Vagina (tissue), 2 donors: Measurements from ENCODE around the gene CHD6. TPM values are rescaled to one million over a fixed set of nuclear protein-coding genes. Genes with fewer than 3 reads are reported as not detected.

Experiments used
- DNase-seq, 2 donors: peaks; one replicate each; pipeline ENCODE4 v3.0.0-alpha.2; 2017; ENCODE audit errors: extremely low spot score in 2 of 2
- H3K27ac ChIP-seq: fragments of 200-600 bp; sonication (generic); one replicate; pipeline ENCODE4 v1.5.1; 2019
- H3K27me3 ChIP-seq: fragments of 200-600 bp; sonication (generic); one replicate; pipeline ENCODE4 v1.5.1; 2019
- H3K36me3 ChIP-seq, 2 donors: fragments of 200-600 bp; sonication (generic); one replicate each; pipeline ENCODE4 v1.5.1; 2017 to 2019
- H3K4me1 ChIP-seq: fragments of 200-600 bp; sonication (generic); one replicate; pipeline ENCODE4 v1.5.1; 2019
- H3K4me3 ChIP-seq, 2 donors: fragments of 200-600 bp; sonication (generic); 1 replicate in 1 of 2; 2 replicates in 1 of 2; pipeline ENCODE4 v1.5.1; 2016 to 2019
- H3K9me3 ChIP-seq: fragments of 200-600 bp; sonication (generic); one replicate; pipeline ENCODE4 v1.5.1; 2019
- CTCF ChIP-seq, 3 experiments: fragments of 450-650 bp in 2 of 3; fragments of 200-600 bp in 1 of 3; sonication (generic) in 1 of 3; IDR thresholded peaks; one replicate each; pipeline ENCODE4 v1.5.1; 2017 to 2019; ENCODE audit warnings: antibody characterized with exemption in 3 of 3, mild to moderate bottlenecking in 2 of 3, moderate library complexity in 2 of 3
- POLR2A ChIP-seq, 2 donors: fragments of 450-650 bp; IDR thresholded peaks; one replicate each; pipeline ENCODE4 v1.6.1; 2017; ENCODE audit warnings: antibody characterized with exemption in 2 of 2, mild to moderate bottlenecking in 2 of 2, moderate library complexity in 2 of 2
- POLR2AphosphoS5 ChIP-seq, 2 donors: sonication (generic); formaldehyde crosslinking; IDR thresholded peaks; one replicate each; pipeline ENCODE4 v1.9.0; 2017; ENCODE audit warnings: antibody characterized with exemption in 2 of 2, mild to moderate bottlenecking in 2 of 2, low read depth in 1 of 2; ENCODE audit not compliant: insufficient read depth in 1 of 2
- intact Hi-C: fragments of 100-400 bp; cut with DNase I; formaldehyde crosslinking; loops from one replicate; pipeline ENCODE4 v1.15.1; 2023
- total RNA-seq: library from RNA; depleted of rRNA; stranded (reverse); fragments of >200 nt; gene quantifications from one replicate; pipeline ENCODE4 v1.2.3, GENCODE V29; 2016

CHD6 gene
- total RNA-seq, 1 donor from 2014 or later, result 37.6 TPM

- DNase-seq, result no peak
- Histone ChIP-seq H3K36me3 (no peaks in the 10 kb centered on the region), H3K9me3 (no peaks in the 10 kb centered on the region), H3K27me3 (no peaks in the 10 kb centered on the region), H3K27ac (no peak overlapping the region), H3K4me1 (peaks cover 24% of the 10 kb centered on the region), H3K4me3 (no peak overlapping the region)
- TF ChIP-seq POLR2A (IDR thresholded peaks at IDR 0.05) (no peak), POLR2AphosphoS5 (IDR thresholded peaks at IDR 0.05; ENCODE audit: insufficient read depth in 1 of 2, low read depth in 1 of 2) (no peak), CTCF (IDR thresholded peaks at IDR 0.05) (no peak)
- intact Hi-C loops, result no loop called here
Measured at GRCh38 chr20:41526327-41526726, 91.8 kb downstream of the CHD6 start.

GRCh38 chr20:41524980-41525613 is 93.1 kb downstream of the CHD6 start:
- Histone ChIP-seq H3K27ac (no peak overlapping the region), H3K27me3 (no peaks in the 10 kb centered on the region), H3K36me3 (no peaks in the 10 kb centered on the region), H3K9me3 (no peaks in the 10 kb centered on the region), H3K4me1 (peaks cover 24% of the 10 kb centered on the region), H3K4me3 (no peak overlapping the region)
- intact Hi-C loops, result no loop called here
- TF ChIP-seq CTCF (IDR thresholded peaks at IDR 0.05), result no peak
- no peak for TF ChIP-seq POLR2A (IDR thresholded peaks at IDR 0.05)
- TF ChIP-seq POLR2AphosphoS5 (IDR thresholded peaks at IDR 0.05; ENCODE audit: insufficient read depth in 1 of 2, low read depth in 1 of 2), result no peak
- no peak for DNase-seq

- H3K27ac ChIP-seq, result no peak overlapping the region
- H3K36me3 ChIP-seq, result no peaks in the 10 kb centered on the region
- H3K27me3 ChIP-seq, result no peaks in the 10 kb centered on the region
- TF ChIP-seq POLR2A (IDR thresholded peaks at IDR 0.05) (no peak), POLR2AphosphoS5 (IDR thresholded peaks at IDR 0.05; ENCODE audit: insufficient read depth in 1 of 2, low read depth in 1 of 2) (no peak), CTCF (IDR thresholded peaks at IDR 0.05) (no peak)
- H3K9me3 ChIP-seq, result no peaks in the 10 kb centered on the region
- peaks cover 24% of the 10 kb centered on the region for H3K4me1 ChIP-seq
- no peak for DNase-seq
- intact Hi-C loops, result no loop called here
- H3K4me3 ChIP-seq, result no peak overlapping the region
Measured at GRCh38 chr20:41523857-41524256, 94.3 kb downstream of the CHD6 start.

GRCh38 chr20:41513829-41514228 is 104.3 kb downstream of the CHD6 start:
- no peaks in the 10 kb centered on the region for H3K27me3 ChIP-seq
- no peak overlapping the region for H3K4me3 ChIP-seq
- no peak overlapping the region for H3K27ac ChIP-seq
- peaks cover 0 to 5% of the 10 kb centered on the region in 2 donors for H3K36me3 ChIP-seq
- peaks cover 10% of the 10 kb centered on the region for H3K4me1 ChIP-seq
- TF ChIP-seq POLR2A (IDR thresholded peaks at IDR 0.05), result no peak
- TF ChIP-seq POLR2AphosphoS5 (IDR thresholded peaks at IDR 0.05; ENCODE audit: insufficient read depth in 1 of 2, low read depth in 1 of 2), result no peak
- TF ChIP-seq CTCF (IDR thresholded peaks at IDR 0.05), result no peak
- no peaks in the 10 kb centered on the region for H3K9me3 ChIP-seq
- no peak for DNase-seq
- intact Hi-C loops, result no loop called here

- Histone ChIP-seq H3K4me3 (no peak overlapping the region), H3K27me3 (no peaks in the 10 kb centered on the region), H3K36me3 (peaks cover 0 to 5% of the 10 kb centered on the region in 2 donors), H3K4me1 (peaks cover 19% of the 10 kb centered on the region), H3K27ac (no peak overlapping the region), H3K9me3 (no peaks in the 10 kb centered on the region)
- intact Hi-C loops, result no loop called here
- no peak for TF ChIP-seq POLR2AphosphoS5 (IDR thresholded peaks at IDR 0.05; ENCODE audit: insufficient read depth in 1 of 2, low read depth in 1 of 2)
- no peak for TF ChIP-seq CTCF (IDR thresholded peaks at IDR 0.05)
- no peak for TF ChIP-seq POLR2A (IDR thresholded peaks at IDR 0.05)
- no peak for DNase-seq
Measured at GRCh38 chr20:41512624-41513023, 105.6 kb downstream of the CHD6 start.
